Loucy (cell line): ENCODE results near the gene SSB.

ENCODE experiments used
- H2AFZ ChIP-seq: fragments of 200-600 bp; sonication (generic); 2 replicates; pipeline ENCODE4 v1.6.0; 2016; ENCODE audit warnings: antibody characterized with exemption, mild to moderate bottlenecking, low read length, moderate library complexity
- H3F3A ChIP-seq: fragments of 200-600 bp; 2 replicates; pipeline ENCODE4 v1.6.0; 2016; ENCODE audit warnings: antibody characterized with exemption, low read depth, mild to moderate bottlenecking
- H3K27me3 ChIP-seq: fragments of 200-600 bp; sonication (generic); 2 replicates; pipeline ENCODE4 v1.6.1; 2014; ENCODE audit warnings: low read length, mild to moderate bottlenecking; ENCODE audit not compliant: insufficient read depth, poor library complexity, severe bottlenecking
- H3K36me3 ChIP-seq: fragments of 200-600 bp; sonication (generic); 2 replicates; pipeline ENCODE4 v1.6.1; 2016; ENCODE audit warnings: low read length; ENCODE audit not compliant: insufficient read depth
- H3K4me1 ChIP-seq: fragments of 200-600 bp; sonication (generic); 2 replicates; pipeline ENCODE4 v1.5.1; 2014; ENCODE audit warnings: low read length, mild to moderate bottlenecking; ENCODE audit not compliant: insufficient read depth, poor library complexity, severe bottlenecking
- H3K4me2 ChIP-seq: fragments of 200-600 bp; sonication (generic); 2 replicates; pipeline ENCODE4 v1.6.0; 2014; ENCODE audit warnings: antibody characterized with exemption, low read length, low read depth, mild to moderate bottlenecking; ENCODE audit not compliant: poor library complexity, severe bottlenecking
- H3K4me3 ChIP-seq: fragments of 200-600 bp; sonication (generic); 2 replicates; pipeline ENCODE4 v1.5.1; 2014; ENCODE audit warnings: low read length, mild to moderate bottlenecking, mixed read lengths; ENCODE audit not compliant: poor library complexity, severe bottlenecking
- H3K79me2 ChIP-seq: fragments of 200-600 bp; sonication (generic); 2 replicates; pipeline ENCODE4 v1.6.1; 2014; ENCODE audit warnings: low read length; ENCODE audit not compliant: insufficient read depth
- H3K9ac ChIP-seq: fragments of 200-600 bp; sonication (generic); 2 replicates; pipeline ENCODE4 v1.6.0; 2014; ENCODE audit warnings: mild to moderate bottlenecking, low read depth, low read length, moderate library complexity; ENCODE audit not compliant: poor library complexity, severe bottlenecking
- H3K9me2 ChIP-seq: fragments of 200-600 bp; sonication (generic); replicated peaks from 2 replicates; pipeline ENCODE4 v1.6.1; 2016; ENCODE audit warnings: low read depth, low read length, mixed read lengths
- H3K9me3 ChIP-seq: fragments of 200-600 bp; sonication (generic); 2 replicates; pipeline ENCODE4 v1.6.1; 2014; ENCODE audit warnings: mild to moderate bottlenecking, antibody characterized with exemption, low read length, low read depth; ENCODE audit not compliant: insufficient read depth
- H4K20me1 ChIP-seq: fragments of 200-600 bp; sonication (generic); 2 replicates; pipeline ENCODE4 v1.6.0; 2014; ENCODE audit warnings: antibody characterized with exemption, low read length, mild to moderate bottlenecking; ENCODE audit not compliant: insufficient read depth, poor library complexity, severe bottlenecking
- CTCF ChIP-seq: fragments of 200-600 bp; sonication (generic); conservative IDR thresholded peaks from 2 replicates; pipeline ENCODE4 v1.5.1; 2014; ENCODE audit warnings: mild to moderate bottlenecking, antibody characterized with exemption, low read length
- EZH2phosphoT487 ChIP-seq: fragments of 200-600 bp; IDR thresholded peaks from 2 replicates; pipeline ENCODE4 v1.6.1; 2018; ENCODE audit warnings: antibody characterized with exemption, mild to moderate bottlenecking, moderate library complexity, borderline replicate concordance

The SSB gene

GRCh38 chr2:169775354-169775753 lies 23.3 kb upstream of the SSB start:
- no peak overlapping the region for H2AFZ ChIP-seq
- H3K79me2 ChIP-seq = no peaks in the 10 kb centered on the region
- H4K20me1 ChIP-seq = no peaks in the 10 kb centered on the region
- no peak overlapping the region for H3K9ac ChIP-seq
- H3F3A ChIP-seq = no peaks in the 10 kb centered on the region
- H3K36me3 ChIP-seq = no peaks in the 10 kb centered on the region
- no peaks in the 10 kb centered on the region for H3K4me1 ChIP-seq
- no peak overlapping the region for H3K4me2 ChIP-seq
- no peaks in the 10 kb centered on the region for H3K9me3 ChIP-seq
- no peaks in the 10 kb centered on the region for H3K27me3 ChIP-seq
- no peaks in the 10 kb centered on the region for H3K9me2 ChIP-seq
- H3K4me3 ChIP-seq = no peak overlapping the region
- TF ChIP-seq EZH2phosphoT487 (no peak), CTCF (no peak)

DNA sequence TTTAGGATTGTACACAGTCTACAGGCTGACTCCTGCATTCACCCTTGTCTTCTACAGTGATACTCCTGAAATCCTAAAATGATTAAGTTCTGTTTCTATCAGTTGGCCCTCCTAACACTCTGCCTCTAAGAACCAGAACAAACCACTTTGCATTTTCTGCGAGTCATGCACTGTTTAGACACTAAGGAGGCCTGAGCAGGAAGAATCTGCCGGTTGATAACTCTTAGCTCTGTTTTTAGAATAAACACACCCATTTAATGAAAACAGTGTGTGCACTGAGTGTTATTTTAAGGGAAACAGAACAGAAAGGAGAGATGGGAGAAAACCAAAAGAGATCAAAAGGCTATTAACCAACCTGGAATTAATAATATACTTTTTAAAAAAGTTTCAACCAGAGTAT lies 22.9 kb upstream of the SSB start:
- H3K27me3 ChIP-seq = no peaks in the 10 kb centered on the region
- TF ChIP-seq EZH2phosphoT487 (no peak), CTCF (no peak)
- no peaks in the 10 kb centered on the region for H3F3A ChIP-seq
- H3K4me3 ChIP-seq = no peak overlapping the region
- H4K20me1 ChIP-seq = no peaks in the 10 kb centered on the region
- no peaks in the 10 kb centered on the region for H3K9me2 ChIP-seq
- no peaks in the 10 kb centered on the region for H3K36me3 ChIP-seq
- no peaks in the 10 kb centered on the region for H3K9me3 ChIP-seq
- no peaks in the 10 kb centered on the region for H3K79me2 ChIP-seq
- H3K9ac ChIP-seq = no peak overlapping the region
- H3K4me2 ChIP-seq = no peak overlapping the region
- no peak overlapping the region for H2AFZ ChIP-seq
- H3K4me1 ChIP-seq = no peaks in the 10 kb centered on the region

DNA sequence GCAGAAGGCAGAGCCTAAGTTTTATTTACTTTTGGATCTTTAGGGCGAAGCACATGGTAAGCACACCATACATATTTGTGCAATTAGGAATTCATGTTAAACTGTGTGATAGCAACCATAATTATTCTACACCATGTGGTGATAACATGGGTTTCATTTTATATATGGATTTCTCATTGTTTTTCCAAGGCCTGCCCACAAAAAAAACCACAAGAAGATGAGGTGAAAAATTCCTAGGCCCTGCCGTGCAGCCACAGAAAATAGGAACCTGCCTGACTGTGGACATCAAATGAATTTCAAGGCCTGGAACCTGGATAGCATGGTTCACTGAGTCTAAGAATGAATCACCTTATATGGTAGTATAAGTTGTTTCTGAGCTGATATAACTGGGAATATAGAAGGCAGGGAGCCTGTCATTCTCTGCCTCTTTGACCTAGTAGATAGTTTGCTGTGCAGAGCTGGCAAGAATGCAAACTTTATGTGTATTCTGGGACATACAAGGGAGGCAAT lies 22.4 kb upstream of the SSB start:
- Histone ChIP-seq H3K9ac (no peak overlapping the region), H3K4me2 (no peak overlapping the region), H3K4me1 (no peaks in the 10 kb centered on the region), H2AFZ (no peak overlapping the region), H3K27me3 (no peaks in the 10 kb centered on the region), H3K79me2 (no peaks in the 10 kb centered on the region), H3K9me3 (no peaks in the 10 kb centered on the region), H3K36me3 (no peaks in the 10 kb centered on the region), H3F3A (no peaks in the 10 kb centered on the region), H3K4me3 (no peak overlapping the region), H3K9me2 (no peaks in the 10 kb centered on the region), H4K20me1 (no peaks in the 10 kb centered on the region)
- no peak for TF ChIP-seq CTCF
- no peak for TF ChIP-seq EZH2phosphoT487
